CD4-positive, alpha-beta T cell (primary cell): Measurements from ENCODE around the gene MBNL1. TPM values are rescaled to one million over a fixed set of nuclear protein-coding genes. Genes with fewer than 3 reads are reported as not detected.

Source experiments
- ATAC-seq: fragments of 200-7000 bp; cut with Tn5 transposase; one replicate; pipeline ENCODE4 v1.10.0; 2022; ENCODE audit warnings: mild to moderate bottlenecking; ENCODE audit not compliant: poor library complexity
- CTCF ChIA-PET: fragments of 350-600 bp; sonication (Branson Sonifier 250); formaldehyde crosslinking; loops from one replicate; lab custom pipeline; 2021; ENCODE audit warnings: antibody characterized with exemption, inconsistent platforms; lab: Charles Lee
- POLR2A ChIA-PET: fragments of 350-600 bp; sonication (Branson Sonifier 250); formaldehyde crosslinking; loops from one replicate; lab custom pipeline; 2021; ENCODE audit warnings: antibody characterized with exemption, inconsistent platforms; lab: Charles Lee
- DNase-seq, 14 experiments: peaks; one replicate each; pipeline ENCODE4 v3.0.0-alpha.2; 2013 to 2020; ENCODE audit warnings: mixed read lengths in 2 of 14
- H3K27ac ChIP-seq, 2 donors: one replicate each; pipeline versions ENCODE4 v1.5.1 to v1.7.0; 2013; ENCODE audit warnings: low read length in 2 of 2, low read depth in 1 of 2, mild to moderate bottlenecking in 1 of 2
- H3K27me3 ChIP-seq, 2 experiments: 1 replicate in 1 of 2; 2 replicates in 1 of 2; pipeline versions ENCODE4 v1.6.1 to v1.7.0; 2013; ENCODE audit warnings: low read length in 2 of 2, control low read depth in 1 of 2, mild to moderate bottlenecking in 1 of 2, moderate library complexity in 1 of 2; ENCODE audit not compliant: insufficient read depth in 2 of 2, control insufficient read depth in 1 of 2
- H3K36me3 ChIP-seq: one replicate; pipeline ENCODE4 v1.6.1; 2013; ENCODE audit warnings: low read length, control low read depth; ENCODE audit not compliant: insufficient read depth
- H3K4me1 ChIP-seq: one replicate; pipeline ENCODE4 v1.6.1; 2013; ENCODE audit warnings: low read length, control low read depth; ENCODE audit not compliant: insufficient read depth
- H3K4me3 ChIP-seq: one replicate; pipeline ENCODE4 v1.5.1; 2013; ENCODE audit warnings: mild to moderate bottlenecking, low read length, moderate library complexity
- H3K9me3 ChIP-seq, 2 experiments: 1 replicate in 1 of 2; 2 replicates in 1 of 2; pipeline versions ENCODE4 v1.6.1 to v1.7.0; 2013; ENCODE audit warnings: low read length in 2 of 2, mild to moderate bottlenecking in 2 of 2, control low read depth in 1 of 2, moderate library complexity in 1 of 2; ENCODE audit not compliant: control insufficient read depth in 1 of 2, insufficient read depth in 1 of 2
- H3K27ac Mint-ChIP-seq: one replicate; pipeline ENCODE4 v1.8.0; 2020; ENCODE audit warnings: mixed read lengths
- H3K27me3 Mint-ChIP-seq: one replicate; pipeline ENCODE4 v1.8.0; 2021; ENCODE audit warnings: mixed read lengths
- H3K36me3 Mint-ChIP-seq: one replicate; pipeline ENCODE4 v1.8.0; 2021; ENCODE audit warnings: low read depth, mixed read lengths
- H3K4me1 Mint-ChIP-seq: one replicate; pipeline ENCODE4 v1.8.0; 2021; ENCODE audit warnings: low read depth, mixed read lengths
- H3K4me3 Mint-ChIP-seq: one replicate; pipeline ENCODE4 v1.8.0; 2020; ENCODE audit warnings: mild to moderate bottlenecking, mixed read lengths
- H3K9me3 Mint-ChIP-seq: one replicate; pipeline ENCODE4 v1.8.0; 2020; ENCODE audit warnings: mixed read lengths
- intact Hi-C, 2 experiments: fragments of 100-400 bp; cut with DNase I in 1 of 2; cut with micrococcal nuclease in 1 of 2; formaldehyde crosslinking; loops; one replicate each; pipeline versions ENCODE4 v1.15.1 to v1.9.0; 2023 to 2025; cut with DNase I, micrococcal nuclease
- total RNA-seq, 174 experiments: library from RNA in 2 of 174; stranded (reverse) in 2 of 174; gene quantifications; one replicate each; pipeline ENCODE4 v1.2.3 and lab custom pipeline; 2021 to 2026
- TF ChIP-seq, protein P1 (sequence below): fragments of 200-600 bp; IDR thresholded peaks from one replicate; pipeline ENCODE4 v1.8.0; 2022; ENCODE audit warnings: antibody characterized with exemption, mild to moderate bottlenecking

MBNL1 gene
- total RNA-seq, 2 experiments from 2014 or later = 551 to 561 TPM

DNA sequence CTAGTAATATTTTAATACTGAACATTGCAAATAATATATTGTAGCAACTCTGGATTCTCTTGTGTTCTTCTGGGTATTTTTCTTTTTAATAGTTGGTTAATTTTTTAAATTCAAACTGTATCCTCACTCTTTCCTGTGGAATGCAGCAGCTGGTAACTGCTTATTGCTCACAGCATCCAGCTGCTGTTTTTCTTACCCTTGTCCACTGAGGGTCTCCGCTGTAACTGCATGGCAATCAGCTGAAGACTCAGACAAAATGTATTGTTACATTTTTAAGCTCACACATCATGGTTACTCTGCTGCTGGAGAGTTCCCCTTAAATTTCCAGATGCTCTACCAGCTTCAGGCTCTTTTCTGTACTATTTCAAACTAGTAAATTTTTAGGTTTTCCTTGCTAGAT is 227.6 kb downstream of the MBNL1 start:
- Histone ChIP-seq H3K36me3 (no peaks in the 10 kb centered on the region), H3K27me3 (no peaks in the 10 kb centered on the region), H3K27ac (no peak overlapping the region), H3K4me3 (no peak overlapping the region), H3K9me3 (peaks cover 0 to 3% of the 10 kb centered on the region in 2 experiments), H3K4me1 (no peaks in the 10 kb centered on the region)
- intact Hi-C loops = no loop called here
- no peaks in the 10 kb centered on the region for H3K36me3 Mint-ChIP-seq
- TF ChIP-seq, protein P1, sequence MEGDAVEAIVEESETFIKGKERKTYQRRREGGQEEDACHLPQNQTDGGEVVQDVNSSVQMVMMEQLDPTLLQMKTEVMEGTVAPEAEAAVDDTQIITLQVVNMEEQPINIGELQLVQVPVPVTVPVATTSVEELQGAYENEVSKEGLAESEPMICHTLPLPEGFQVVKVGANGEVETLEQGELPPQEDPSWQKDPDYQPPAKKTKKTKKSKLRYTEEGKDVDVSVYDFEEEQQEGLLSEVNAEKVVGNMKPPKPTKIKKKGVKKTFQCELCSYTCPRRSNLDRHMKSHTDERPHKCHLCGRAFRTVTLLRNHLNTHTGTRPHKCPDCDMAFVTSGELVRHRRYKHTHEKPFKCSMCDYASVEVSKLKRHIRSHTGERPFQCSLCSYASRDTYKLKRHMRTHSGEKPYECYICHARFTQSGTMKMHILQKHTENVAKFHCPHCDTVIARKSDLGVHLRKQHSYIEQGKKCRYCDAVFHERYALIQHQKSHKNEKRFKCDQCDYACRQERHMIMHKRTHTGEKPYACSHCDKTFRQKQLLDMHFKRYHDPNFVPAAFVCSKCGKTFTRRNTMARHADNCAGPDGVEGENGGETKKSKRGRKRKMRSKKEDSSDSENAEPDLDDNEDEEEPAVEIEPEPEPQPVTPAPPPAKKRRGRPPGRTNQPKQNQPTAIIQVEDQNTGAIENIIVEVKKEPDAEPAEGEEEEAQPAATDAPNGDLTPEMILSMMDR = no peak
- H3K27me3 Mint-ChIP-seq = no peaks in the 10 kb centered on the region
- peaks cover 6% of the 10 kb centered on the region for H3K4me1 Mint-ChIP-seq
- no peaks in the 10 kb centered on the region for H3K9me3 Mint-ChIP-seq
- DNase-seq = no peak
- ATAC-seq = no peak
- CTCF ChIA-PET = no interaction called here
- H3K4me3 Mint-ChIP-seq = no peak overlapping the region
- POLR2A ChIA-PET = no interaction called here
- no peak overlapping the region for H3K27ac Mint-ChIP-seq

DNA sequence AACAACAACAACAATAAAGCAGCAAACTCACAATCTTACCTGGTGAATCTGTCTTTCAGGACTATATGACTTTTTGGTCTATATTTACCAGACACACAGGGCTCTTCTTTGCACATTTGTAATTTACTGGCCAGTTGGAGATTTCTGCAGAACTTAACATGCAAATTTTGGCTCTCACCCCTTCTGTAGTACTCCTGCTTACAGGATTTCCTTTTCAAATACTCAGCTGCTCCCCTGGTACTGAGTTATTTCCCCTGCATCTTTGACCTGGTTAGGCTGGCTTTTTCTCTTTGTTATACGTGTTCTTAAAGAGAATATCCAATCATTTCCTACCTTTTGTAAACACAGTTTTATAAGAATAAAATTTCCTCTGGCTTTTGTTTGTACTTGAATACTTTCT is 228.0 kb downstream of the MBNL1 start:
- peaks cover 0 to 4% of the 10 kb centered on the region in 2 experiments for H3K9me3 ChIP-seq

DNA sequence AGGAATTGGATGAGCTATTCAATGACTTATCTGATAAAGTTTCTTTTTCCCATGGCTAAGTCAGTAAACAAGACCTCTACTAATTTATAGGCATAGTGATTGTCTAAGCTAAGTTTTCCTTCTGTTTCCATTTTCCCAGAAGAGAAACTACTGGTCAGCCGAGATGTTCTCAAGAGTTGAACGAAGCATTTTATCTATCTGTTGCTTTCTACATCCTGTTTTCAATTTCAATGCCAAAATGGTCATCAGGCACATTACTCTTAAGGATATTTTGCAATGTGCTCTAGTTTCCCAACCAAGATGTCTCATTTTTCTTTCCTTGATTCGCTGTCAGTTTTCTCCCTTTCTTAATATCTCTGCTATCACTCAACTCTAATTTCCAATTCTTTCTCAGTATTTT is 228.7 kb downstream of the MBNL1 start:
- Mint-ChIP-seq H3K4me3 (no peak overlapping the region), H3K36me3 (peaks cover 4% of the 10 kb centered on the region), H3K9me3 (no peaks in the 10 kb centered on the region), H3K4me1 (peaks cover 6% of the 10 kb centered on the region), H3K27ac (no peak overlapping the region), H3K27me3 (no peaks in the 10 kb centered on the region)
- Histone ChIP-seq H3K36me3 (no peaks in the 10 kb centered on the region), H3K4me3 (no peak overlapping the region), H3K9me3 (peaks cover 0 to 4% of the 10 kb centered on the region in 2 experiments), H3K27me3 (no peaks in the 10 kb centered on the region), H3K4me1 (no peaks in the 10 kb centered on the region), H3K27ac (no peak overlapping the region)
- TF ChIP-seq, protein P1 = no peak
- DNase-seq (no peak), ATAC-seq (no peak)
- intact Hi-C loops = no loop called here
- ChIA-PET POLR2A (no interaction called here), CTCF (interaction anchor here (0.9 kb wide), 1 partner anchor 9 kb away, joined by 3 read pairs; no protein-coding TSS in a partner anchor)

More for the DNA sequence above, 228.0 kb downstream of the MBNL1 start:
- DNase-seq (no peak), ATAC-seq (no peak)
- H3K4me3 ChIP-seq = no peak overlapping the region
- ChIA-PET CTCF (interaction anchor here (0.9 kb wide), 1 partner anchor 10 kb away, joined by 3 read pairs; no protein-coding TSS in a partner anchor), POLR2A (no interaction called here)
- Mint-ChIP-seq H3K4me3 (no peak overlapping the region), H3K36me3 (peaks cover under 1% of the 10 kb centered on the region), H3K9me3 (no peaks in the 10 kb centered on the region), H3K27me3 (no peaks in the 10 kb centered on the region), H3K4me1 (peaks cover 6% of the 10 kb centered on the region), H3K27ac (no peak overlapping the region)
- intact Hi-C loops = no loop called here
- no peaks in the 10 kb centered on the region for H3K4me1 ChIP-seq
- H3K36me3 ChIP-seq = no peaks in the 10 kb centered on the region
- no peak overlapping the region for H3K27ac ChIP-seq
- H3K27me3 ChIP-seq = no peaks in the 10 kb centered on the region
- TF ChIP-seq, protein P1 = no peak
